GM18870 (cell line): Measurements from ENCODE around the gene ALB.
A peak's percentile ranks its signal among the peaks of the same experiment; 100 is the strongest.

Source experiments
- ATAC-seq: cut with Tn5 transposase; IDR thresholded peaks from one replicate; pipeline ENCODE4 v1.9.1; 2021; ENCODE audit warnings: moderate library complexity; ENCODE audit not compliant: unreplicated experiment

Gene ALB

GRCh38 chr4:73429118-73429517, 25.0 kb downstream of the ALB start:
- ATAC-seq, result no peak

GRCh38 chr4:73429826-73430587, 25.9 kb downstream of the ALB start:
- no peak for ATAC-seq

- no peak for ATAC-seq
These were observed 27.7 kb downstream of the ALB start for GRCh38 chr4:73431813-73432168.

GRCh38 chr4:73432169-73433000, 28.3 kb downstream of the ALB start:
- no peak for ATAC-seq

GRCh38 chr4:73433140-73433539, 29.1 kb downstream of the ALB start:
- ATAC-seq, result no peak

GRCh38 chr4:73434311-73434710, 30.2 kb downstream of the ALB start:
- no peak for ATAC-seq

GRCh38 chr4:73435984-73436383, 31.9 kb downstream of the ALB start, which contains the start of gene AFP:
Gene AFP (plus strand): TSS chr4:73436221. CDS start chr4:73436263, 42 bp downstream.
- ATAC-seq, result no peak

- no peak for ATAC-seq
These were observed 32.8 kb downstream of the ALB start for GRCh38 chr4:73436674-73437557.

GRCh38 chr4:73437558-73437956, 33.5 kb downstream of the ALB start:
- no peak for ATAC-seq

GRCh38 chr4:73438048-73438447, 34.0 kb downstream of the ALB start:
- no peak for ATAC-seq

- no peak for ATAC-seq
These were observed 34.6 kb downstream of the ALB start for GRCh38 chr4:73438582-73439215.

- no peak for ATAC-seq
These were observed 35.4 kb downstream of the ALB start for GRCh38 chr4:73439445-73439844.

- ATAC-seq, result no peak
These were observed 35.9 kb downstream of the ALB start for GRCh38 chr4:73439991-73440390.

GRCh38 chr4:73440653-73441052, 36.6 kb downstream of the ALB start:
- ATAC-seq, result no peak

GRCh38 chr4:73442275-73442674, 38.2 kb downstream of the ALB start:
- no peak for ATAC-seq

- no peak for ATAC-seq
These were observed 39.1 kb downstream of the ALB start for GRCh38 chr4:73443224-73443623.

- ATAC-seq, result no peak
These were observed 41.6 kb downstream of the ALB start for GRCh38 chr4:73445383-73446335.

- peak; percentile 99 for ATAC-seq
These were observed 42.4 kb downstream of the ALB start for GRCh38 chr4:73446336-73446938.

GRCh38 chr4:73447671-73448070, 43.6 kb downstream of the ALB start:
- ATAC-seq, result no peak
